NOMO-1 treated with DMSO at 0.1 percent for 48 hours (cell line): ENCODE results near the gene SNAPIN.
A peak's percentile ranks its signal among the peaks of the same experiment; 100 is the strongest.
"Not testable (repeated sequence)": the region's sequence is repeated elsewhere in the genome, so short reads cannot be mapped to it uniquely, and the experiment has no call there.

Source experiments
- DNase-seq: peaks from one replicate; lab custom pipeline; 2025; ENCODE audit not compliant: unreplicated experiment; lab: John Stamatoyannopoulos, UW

The SNAPIN gene

GRCh38 chr1:153626904-153627714 lies 31.4 kb upstream of the SNAPIN start, which contains the start of gene S100A13:
Gene S100A13 (minus strand): TSS chr1:153627505. CDS start chr1:153626472, 1,033 bp downstream.
- DNase-seq = no peak

GRCh38 chr1:153627715-153628626 lies 30.5 kb upstream of the SNAPIN start, which contains the start of gene S100A1:
Gene S100A1 (plus strand): TSS chr1:153628434. CDS start chr1:153630522, 2,088 bp downstream.
- no peak for DNase-seq

GRCh38 chr1:153628638-153629342 lies 29.7 kb upstream of the SNAPIN start:
- no peak for DNase-seq

GRCh38 chr1:153629343-153629665 lies 29.2 kb upstream of the SNAPIN start:
- DNase-seq = no peak

GRCh38 chr1:153629971-153630370 lies 28.5 kb upstream of the SNAPIN start:
- no peak for DNase-seq

- no peak for DNase-seq
These were observed 28.1 kb upstream of the SNAPIN start for GRCh38 chr1:153630384-153630783.

GRCh38 chr1:153631047-153632022 lies 27.2 kb upstream of the SNAPIN start:
- DNase-seq = no peak

GRCh38 chr1:153633161-153633753 lies 25.2 kb upstream of the SNAPIN start:
- no peak for DNase-seq

GRCh38 chr1:153633754-153634665 lies 24.5 kb upstream of the SNAPIN start, which contains the start of gene CHTOP:
Gene CHTOP (plus strand): TSS chr1:153634066. CDS start chr1:153636589, 2,523 bp downstream.
- peak; percentile 94 for DNase-seq

GRCh38 chr1:153635872-153636271 lies 22.6 kb upstream of the SNAPIN start:
- DNase-seq = no peak

GRCh38 chr1:153636312-153636711 lies 22.2 kb upstream of the SNAPIN start:
- no peak for DNase-seq

GRCh38 chr1:153638261-153638660 lies 20.2 kb upstream of the SNAPIN start:
- no peak for DNase-seq

- no peak for DNase-seq
These were observed 19.2 kb upstream of the SNAPIN start for GRCh38 chr1:153639280-153639679.

GRCh38 chr1:153640213-153640612 lies 18.3 kb upstream of the SNAPIN start:
- DNase-seq = not testable (repeated sequence)

- no peak for DNase-seq
These were observed 17.6 kb upstream of the SNAPIN start for GRCh38 chr1:153640861-153641260.

- DNase-seq = no peak
These were observed 16.3 kb upstream of the SNAPIN start for GRCh38 chr1:153642161-153642560.

- DNase-seq = no peak
These were observed 15.4 kb upstream of the SNAPIN start for GRCh38 chr1:153643100-153643499.

- no peak for DNase-seq
These were observed 14.7 kb upstream of the SNAPIN start for GRCh38 chr1:153643816-153644215.
